Measurements from ENCODE around the gene SRSF9.

- TF ChIP-seq CTCF (conservative IDR thresholded peaks at IDR 0.05; ENCODE audit: low read depth, low read length) (no peak), EZH2 (IDR thresholded peaks at IDR 0.05; ENCODE audit: low read length, unreplicated experiment) (no peak), EZH2phosphoT487 (IDR thresholded peaks at IDR 0.05; ENCODE audit: borderline replicate concordance, low read length) (no peak)
Observed at GRCh38 chr12:120504587-120504986, 35.0 kb upstream of the SRSF9 start.
